NT2/D1 (cell line): Measurements from ENCODE around the gene HRH2.

Experiments used
- DNase-seq: peaks from one replicate; pipeline ENCODE4 v3.0.0-alpha.2; 2011; ENCODE audit warnings: low read depth, low spot score
- H3K27me3 ChIP-seq: 2 replicates; pipeline ENCODE4 v1.6.0; 2011; ENCODE audit warnings: mild to moderate bottlenecking; ENCODE audit not compliant: insufficient read length, insufficient read depth
- H3K36me3 ChIP-seq: 2 replicates; pipeline ENCODE4 v1.6.1; 2011; ENCODE audit warnings: mild to moderate bottlenecking, low read length, mixed read lengths; ENCODE audit not compliant: insufficient read depth, insufficient read length
- H3K4me1 ChIP-seq: 2 replicates; pipeline ENCODE4 v1.5.1; 2011; ENCODE audit not compliant: insufficient read depth, insufficient read length
- H3K4me3 ChIP-seq: 2 replicates; pipeline ENCODE4 v1.5.1; 2011; ENCODE audit warnings: low read depth; ENCODE audit not compliant: insufficient read length
- H3K9ac ChIP-seq: 2 replicates; pipeline ENCODE4 v1.6.0; 2011; ENCODE audit warnings: low read depth; ENCODE audit not compliant: insufficient read length
- H3K9me3 ChIP-seq: 2 replicates; pipeline ENCODE4 v1.5.1; 2011; ENCODE audit warnings: mild to moderate bottlenecking, low read length; ENCODE audit not compliant: insufficient read depth
- SUZ12 ChIP-seq: IDR thresholded peaks from 2 replicates; pipeline ENCODE4 v1.6.1; 2011; ENCODE audit not compliant: insufficient read length, insufficient read depth; ENCODE audit errors: extremely low read depth
- YY1 ChIP-seq: IDR thresholded peaks from 2 replicates; pipeline ENCODE4 v1.6.1; 2011; ENCODE audit not compliant: insufficient read length, insufficient read depth
- ZNF274 ChIP-seq: IDR thresholded peaks from 2 replicates; pipeline ENCODE4 v1.6.1; 2011; ENCODE audit warnings: mild to moderate bottlenecking, low read depth, low read length

HRH2 gene

DNA sequence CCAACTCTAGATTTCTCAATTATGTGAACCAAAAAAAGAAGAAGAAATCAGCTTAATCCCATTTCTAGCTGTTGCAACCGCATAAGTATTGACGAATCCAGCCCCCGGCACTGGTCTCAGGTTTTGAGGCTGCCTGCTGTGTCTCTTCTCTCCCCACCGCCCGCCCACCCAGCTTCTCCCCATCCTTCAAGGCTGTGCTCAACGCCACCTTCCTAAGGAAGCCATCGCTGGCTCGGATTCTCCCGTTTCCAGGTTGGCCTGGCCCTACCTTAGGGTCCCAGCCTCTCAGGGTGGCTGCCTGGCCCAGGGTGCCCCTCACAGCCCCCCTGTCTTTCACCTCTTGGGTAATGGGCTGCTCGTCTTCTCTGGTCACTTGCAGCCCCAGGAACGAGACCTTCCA lies 77.8 kb downstream of the HRH2 start:
- H3K27me3 ChIP-seq, result no peaks in the 10 kb centered on the region
- H3K9ac ChIP-seq, result no peak overlapping the region
- TF ChIP-seq SUZ12, result no peak
- no peak for TF ChIP-seq YY1
- no peak for TF ChIP-seq ZNF274
- H3K4me1 ChIP-seq, result no peaks in the 10 kb centered on the region
- H3K36me3 ChIP-seq, result no peaks in the 10 kb centered on the region
- H3K4me3 ChIP-seq, result no peak overlapping the region
- H3K9me3 ChIP-seq, result peaks cover 4% of the 10 kb centered on the region; the same call in 1 of the 2 replicates
- no peak for DNase-seq

DNA sequence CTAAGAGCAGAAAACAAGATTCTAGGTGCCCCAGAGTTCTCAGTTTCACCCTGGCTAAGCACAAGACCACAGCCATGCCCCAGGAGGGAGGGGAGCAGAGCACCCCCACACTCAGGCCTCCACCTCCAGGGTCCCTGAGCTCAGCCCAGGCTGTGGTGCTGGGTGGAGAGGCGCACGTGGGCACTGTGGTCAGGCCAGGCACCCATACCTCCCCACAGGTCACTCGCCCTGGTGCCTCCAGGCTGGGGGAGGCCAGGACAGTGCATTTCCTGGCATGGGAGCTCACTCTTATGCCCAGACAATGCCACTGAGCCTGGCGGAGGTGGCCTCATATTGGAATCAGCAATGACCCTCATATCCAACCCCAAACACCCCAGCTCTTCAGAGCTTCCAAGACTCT lies 78.8 kb downstream of the HRH2 start:
- H3K9me3 ChIP-seq, result peaks cover 4% of the 10 kb centered on the region; the same call in 1 of the 2 replicates
- no peak overlapping the region for H3K9ac ChIP-seq
- TF ChIP-seq ZNF274 (no peak), YY1 (no peak), SUZ12 (no peak)
- no peaks in the 10 kb centered on the region for H3K27me3 ChIP-seq
- no peaks in the 10 kb centered on the region for H3K36me3 ChIP-seq
- DNase-seq, result no peak
- H3K4me3 ChIP-seq, result no peak overlapping the region
- H3K4me1 ChIP-seq, result peaks cover 2% of the 10 kb centered on the region

DNA sequence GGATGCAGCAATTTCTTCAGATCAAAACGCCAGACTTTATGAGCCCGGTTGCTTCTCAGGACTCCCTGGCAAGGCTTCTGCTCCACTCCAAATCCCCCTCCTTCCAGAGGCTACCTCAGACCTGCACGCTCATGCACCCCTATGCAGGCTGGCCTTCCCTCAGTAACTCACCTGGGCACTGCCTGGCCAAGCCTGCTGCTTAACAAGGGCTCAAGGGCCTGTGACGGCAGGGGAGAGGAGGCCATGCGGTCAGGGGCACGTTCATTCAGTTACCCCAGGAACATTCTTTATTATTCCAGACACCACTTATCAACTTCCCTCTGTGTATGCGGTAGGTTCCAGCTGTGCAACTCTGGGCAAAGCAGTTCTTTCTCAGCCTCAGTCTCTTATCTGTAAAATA lies 79.6 kb downstream of the HRH2 start:
- no peak for TF ChIP-seq ZNF274
- TF ChIP-seq YY1, result no peak
- no peak for TF ChIP-seq SUZ12

DNA sequence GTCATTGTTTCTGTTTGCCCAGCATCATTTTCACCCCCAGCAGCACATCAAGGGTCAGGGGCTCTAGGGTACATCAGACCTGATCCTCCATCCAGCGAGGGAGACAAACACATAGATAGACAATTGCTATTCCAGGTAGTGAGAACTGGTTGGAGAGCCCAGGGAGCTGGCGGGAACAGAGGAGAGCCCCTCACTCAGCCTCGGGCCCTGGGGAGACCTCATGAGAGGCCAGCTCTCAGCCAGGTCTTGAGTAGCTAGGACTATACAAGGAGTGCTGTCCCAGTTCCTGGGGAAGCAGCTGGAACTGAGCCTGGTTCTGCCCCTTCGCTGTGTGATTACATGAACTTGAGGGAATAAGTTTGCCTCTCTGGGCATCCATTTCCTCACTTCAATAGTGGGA lies 80.3 kb downstream of the HRH2 start:
- no peak for TF ChIP-seq ZNF274
- no peak for TF ChIP-seq SUZ12
- TF ChIP-seq YY1, result no peak
- H3K27me3 ChIP-seq, result no peaks in the 10 kb centered on the region
- no peak overlapping the region for H3K9ac ChIP-seq
- H3K36me3 ChIP-seq, result no peaks in the 10 kb centered on the region
- no peak for DNase-seq
- H3K4me1 ChIP-seq, result peaks cover 3% of the 10 kb centered on the region
- peaks cover 4% of the 10 kb centered on the region; the same call in 1 of the 2 replicates for H3K9me3 ChIP-seq
- H3K4me3 ChIP-seq, result no peak overlapping the region

More for the DNA sequence above, 79.6 kb downstream of the HRH2 start:
- no peaks in the 10 kb centered on the region for H3K27me3 ChIP-seq
- no peak overlapping the region for H3K9ac ChIP-seq
- H3K4me3 ChIP-seq, result no peak overlapping the region
- H3K36me3 ChIP-seq, result no peaks in the 10 kb centered on the region
- peaks cover 4% of the 10 kb centered on the region; the same call in 1 of the 2 replicates for H3K9me3 ChIP-seq
- peaks cover 3% of the 10 kb centered on the region for H3K4me1 ChIP-seq
- no peak for DNase-seq

DNA sequence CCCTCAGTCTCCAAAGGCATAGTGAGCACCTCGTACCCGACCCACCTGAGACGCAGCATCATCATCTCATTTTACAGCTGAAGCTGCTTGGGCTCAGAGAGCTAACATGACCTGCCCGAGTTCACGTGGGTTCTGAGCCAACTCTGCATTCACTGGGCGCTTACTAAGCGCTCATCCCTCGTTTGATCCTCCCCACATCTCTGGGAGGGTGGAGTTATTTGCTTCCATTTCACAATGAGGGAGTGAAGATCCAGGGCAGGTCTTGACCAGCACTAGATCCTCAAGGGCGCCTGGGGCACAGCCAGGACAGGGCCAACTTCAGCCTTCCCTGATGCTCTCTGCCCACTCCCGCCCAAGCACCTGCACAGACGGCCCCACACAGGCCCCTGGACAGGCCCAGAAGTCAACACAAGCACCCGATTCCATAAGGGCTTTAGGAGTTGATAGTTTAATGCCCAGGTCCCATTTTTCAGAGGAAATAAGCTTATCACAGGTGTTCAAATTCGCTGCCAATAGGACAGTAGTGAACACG lies 80.8 kb downstream of the HRH2 start:
- no peak for DNase-seq
- H3K4me3 ChIP-seq, result no peak overlapping the region
- no peak overlapping the region for H3K9ac ChIP-seq
- H3K36me3 ChIP-seq, result no peaks in the 10 kb centered on the region
- H3K27me3 ChIP-seq, result no peaks in the 10 kb centered on the region
- no peaks in the 10 kb centered on the region for H3K9me3 ChIP-seq
- TF ChIP-seq YY1 (no peak), SUZ12 (no peak), ZNF274 (no peak)
- peaks cover 3% of the 10 kb centered on the region for H3K4me1 ChIP-seq

DNA sequence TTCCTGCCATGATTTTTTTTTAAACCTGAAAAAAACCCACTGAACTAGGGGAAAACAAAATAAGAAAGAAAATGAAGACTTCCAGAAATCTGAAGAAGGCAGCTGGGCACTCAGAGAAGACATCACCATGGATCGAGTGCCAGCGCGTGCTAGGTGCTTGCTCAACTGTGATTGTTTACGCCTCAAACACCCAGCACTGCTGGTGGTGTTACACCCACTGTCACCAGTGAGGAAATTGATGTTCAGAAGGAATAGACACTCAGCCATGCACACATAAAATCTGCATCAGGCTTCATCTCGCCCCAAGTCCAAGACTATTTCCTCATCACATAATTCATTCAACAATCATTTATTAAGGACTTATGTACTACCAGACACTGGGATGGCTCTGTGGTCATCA lies 82.1 kb downstream of the HRH2 start:
- Histone ChIP-seq H3K4me3 (no peak overlapping the region), H3K4me1 (peaks cover 3% of the 10 kb centered on the region), H3K36me3 (no peaks in the 10 kb centered on the region), H3K9me3 (no peaks in the 10 kb centered on the region), H3K9ac (no peak overlapping the region), H3K27me3 (no peaks in the 10 kb centered on the region)
- DNase-seq, result no peak
- no peak for TF ChIP-seq YY1
- no peak for TF ChIP-seq ZNF274
- TF ChIP-seq SUZ12, result no peak

DNA sequence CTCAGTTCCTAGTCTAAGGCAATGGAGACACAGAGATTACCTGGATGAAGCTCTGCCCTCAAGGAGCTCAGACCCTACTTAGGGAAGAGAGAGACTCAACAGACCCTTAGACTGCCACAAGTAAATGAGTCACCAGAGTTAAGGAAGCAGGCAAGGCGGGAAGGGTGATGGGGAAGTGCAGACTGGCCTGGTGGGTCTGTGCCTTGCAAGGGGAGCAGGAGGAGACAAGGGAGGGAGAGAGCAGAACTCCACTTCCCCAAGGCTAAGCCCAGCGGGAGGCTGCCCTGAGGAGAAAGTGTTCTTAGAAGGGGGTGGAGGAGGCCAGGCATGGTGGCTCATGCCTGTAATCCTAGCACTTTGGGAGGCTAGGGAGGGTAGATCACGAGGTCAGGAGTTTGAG lies 83.7 kb downstream of the HRH2 start:
- Histone ChIP-seq H3K9me3 (no peaks in the 10 kb centered on the region), H3K4me1 (peaks cover 3% of the 10 kb centered on the region), H3K4me3 (no peak overlapping the region), H3K9ac (no peak overlapping the region), H3K27me3 (no peaks in the 10 kb centered on the region), H3K36me3 (no peaks in the 10 kb centered on the region)
- DNase-seq, result no peak
- TF ChIP-seq YY1, result no peak
- no peak for TF ChIP-seq SUZ12
- no peak for TF ChIP-seq ZNF274
